KOPT-K1 (cell line): Measurements from ENCODE around the gene EOLA1.
"Not testable (repeated sequence)": the region's sequence is repeated elsewhere in the genome, so short reads cannot be mapped to it uniquely, and the experiment has no call there.

Experiments used
- H3K27ac ChIP-seq: fragments of 200-600 bp; sonication (generic); 2 replicates; pipeline ENCODE4 v1.5.1; 2016; ENCODE audit warnings: antibody characterized with exemption, mild to moderate bottlenecking, low read depth, low read length; ENCODE audit not compliant: poor library complexity, severe bottlenecking
- H3K36me3 ChIP-seq: fragments of 200-600 bp; sonication (generic); 2 replicates; pipeline ENCODE4 v1.5.1; 2017; ENCODE audit warnings: antibody characterized with exemption, mild to moderate bottlenecking, low read length, moderate library complexity; ENCODE audit not compliant: insufficient read depth
- H3K9me3 ChIP-seq: fragments of 200-600 bp; sonication (generic); 2 replicates; pipeline ENCODE4 v1.5.1; 2017; ENCODE audit warnings: antibody characterized with exemption, low read length, mild to moderate bottlenecking; ENCODE audit not compliant: insufficient read depth, poor library complexity, severe bottlenecking

Gene EOLA1

DNA sequence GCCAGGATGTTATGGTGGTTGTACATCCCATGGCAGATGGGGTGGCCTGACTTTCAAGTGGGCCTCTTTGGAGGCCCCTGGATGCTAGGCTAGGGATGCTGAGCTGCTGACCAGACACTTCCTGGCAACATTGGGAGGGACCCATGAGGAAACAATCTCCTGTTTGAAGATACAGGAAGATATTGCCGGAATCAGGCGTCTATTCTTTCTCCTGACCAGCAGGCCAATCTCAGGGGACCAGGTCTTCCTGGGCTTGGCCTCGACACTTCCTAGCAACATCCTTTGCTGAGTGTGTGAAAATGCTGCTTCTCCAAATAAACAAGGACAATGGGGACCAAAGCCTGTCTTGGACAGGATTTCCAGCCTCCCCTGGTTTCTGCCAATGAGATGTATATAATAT lies 7.0 kb downstream of the EOLA1 start:
- not testable (repeated sequence) for H3K9me3 ChIP-seq, H3K27ac ChIP-seq, H3K36me3 ChIP-seq

DNA sequence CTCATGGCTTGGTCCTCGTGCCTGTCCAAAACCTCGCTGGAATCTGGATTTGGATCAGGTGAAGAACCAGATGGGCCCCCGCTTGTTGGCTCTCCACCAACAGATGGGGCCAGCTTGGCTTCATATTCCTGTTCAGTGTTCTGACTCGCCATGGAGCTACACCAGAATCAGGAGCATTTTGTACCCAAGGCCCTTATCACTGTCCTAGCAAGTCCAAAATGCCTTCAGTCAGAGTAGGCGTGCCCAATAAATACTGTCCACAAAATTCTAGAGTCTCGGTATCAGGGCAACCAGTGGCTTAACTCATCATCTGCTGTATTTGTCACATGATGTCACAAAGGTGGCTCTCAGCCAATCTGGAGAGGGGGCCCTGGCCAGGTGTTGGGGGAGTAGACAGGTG lies 8.9 kb downstream of the EOLA1 start, which contains the start of gene HSFX3:
Gene HSFX3 (minus strand): TSS at position 224 of the 400 bp plus-strand sequence. CDS start 72 bp downstream, at position 152.
- H3K36me3 ChIP-seq, H3K27ac ChIP-seq, H3K9me3 ChIP-seq: not testable (repeated sequence)

DNA sequence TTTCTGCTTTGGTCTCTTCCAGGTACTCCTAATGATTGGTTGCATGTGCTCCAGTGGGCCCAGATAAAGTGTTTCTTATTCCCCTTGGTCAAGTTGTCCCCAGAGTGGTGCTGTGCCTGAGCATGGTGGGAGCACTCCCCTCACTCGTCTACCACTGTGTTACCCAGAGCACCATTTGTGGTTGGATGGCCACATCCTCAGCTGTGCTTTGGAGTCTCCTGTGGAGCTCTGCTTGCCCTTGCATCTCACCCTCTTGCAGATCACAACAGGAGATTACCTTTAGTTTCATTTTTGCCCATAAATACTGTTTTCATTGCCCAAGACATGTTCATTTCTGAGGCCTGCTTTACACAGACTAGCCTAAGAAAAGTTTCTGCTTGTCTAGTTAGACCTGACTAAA lies 9.6 kb downstream of the EOLA1 start:
- not testable (repeated sequence) for H3K36me3 ChIP-seq, H3K9me3 ChIP-seq, H3K27ac ChIP-seq

DNA sequence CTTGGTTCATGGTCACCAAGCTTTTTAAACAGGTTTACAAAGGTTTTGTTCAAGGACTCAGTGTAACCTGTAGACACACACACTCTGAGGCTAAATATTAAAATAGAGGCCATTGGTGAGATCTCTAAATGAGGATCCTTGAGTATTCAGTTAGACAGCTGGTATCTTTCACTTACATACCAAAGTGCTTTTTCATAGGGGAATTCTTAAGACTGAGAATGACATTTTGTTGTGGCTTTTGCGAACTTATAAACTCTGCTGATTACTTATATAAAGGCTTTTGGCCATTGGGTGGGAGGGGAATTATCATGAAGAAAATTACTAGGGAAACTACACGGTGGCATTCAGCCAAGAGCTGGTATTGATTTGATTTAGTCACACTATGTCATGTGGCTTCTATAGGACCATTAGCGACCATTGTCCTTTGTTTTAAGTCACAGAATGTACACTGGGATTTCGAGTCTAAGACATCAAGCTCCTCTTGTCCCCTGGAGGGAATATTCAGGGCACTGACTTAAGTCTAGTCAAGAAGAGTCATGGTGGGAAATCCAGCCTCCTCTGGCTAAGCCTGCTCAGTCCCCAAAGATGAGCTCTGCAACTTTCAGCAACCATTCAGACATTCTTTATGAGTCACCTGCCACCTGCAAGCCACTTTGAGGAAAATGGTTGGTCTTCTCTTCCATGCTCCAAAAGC lies 10.6 kb downstream of the EOLA1 start:
- H3K27ac ChIP-seq, H3K9me3 ChIP-seq: not testable (repeated sequence)

DNA sequence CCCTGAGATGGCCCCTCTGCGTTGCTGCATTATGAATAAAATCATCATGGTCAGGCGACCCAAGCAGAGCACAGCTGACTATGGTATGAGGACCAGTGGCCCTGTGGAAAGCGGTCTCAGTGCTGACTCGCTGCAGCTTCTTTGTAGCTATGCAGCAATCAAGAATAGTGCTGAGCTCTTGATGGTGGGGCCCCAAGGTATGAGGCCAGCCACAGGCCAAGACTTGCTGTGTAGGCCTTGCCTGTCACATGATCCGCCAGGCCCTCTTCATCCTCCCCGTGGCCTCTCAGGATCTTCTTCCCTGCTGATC lies 11.1 kb downstream of the EOLA1 start:
- not testable (repeated sequence) for H3K9me3 ChIP-seq, H3K27ac ChIP-seq, H3K36me3 ChIP-seq

More for the DNA sequence above, 10.6 kb downstream of the EOLA1 start:
- not testable (repeated sequence) for H3K36me3 ChIP-seq

DNA sequence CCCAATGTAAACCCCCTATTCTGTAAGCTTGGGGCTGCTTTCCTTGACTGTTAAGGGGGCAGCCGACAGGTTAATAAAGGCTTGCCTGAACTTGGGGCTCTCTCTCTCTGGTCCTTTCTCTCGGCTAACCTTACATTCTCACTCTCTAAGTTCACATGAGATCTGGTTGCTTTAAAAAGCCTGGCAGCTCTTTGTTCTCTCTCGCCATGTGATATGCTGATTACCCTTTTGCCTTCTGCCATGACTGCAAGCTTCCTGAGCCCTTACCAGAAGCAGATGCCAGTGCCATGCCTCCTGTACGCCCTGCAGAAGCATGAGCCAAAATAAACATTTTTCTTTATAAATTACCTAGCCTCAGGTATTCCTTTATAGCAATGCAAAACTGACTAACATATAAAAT lies 14.4 kb downstream of the EOLA1 start:
- H3K9me3 ChIP-seq, H3K36me3 ChIP-seq, H3K27ac ChIP-seq: not testable (repeated sequence)

DNA sequence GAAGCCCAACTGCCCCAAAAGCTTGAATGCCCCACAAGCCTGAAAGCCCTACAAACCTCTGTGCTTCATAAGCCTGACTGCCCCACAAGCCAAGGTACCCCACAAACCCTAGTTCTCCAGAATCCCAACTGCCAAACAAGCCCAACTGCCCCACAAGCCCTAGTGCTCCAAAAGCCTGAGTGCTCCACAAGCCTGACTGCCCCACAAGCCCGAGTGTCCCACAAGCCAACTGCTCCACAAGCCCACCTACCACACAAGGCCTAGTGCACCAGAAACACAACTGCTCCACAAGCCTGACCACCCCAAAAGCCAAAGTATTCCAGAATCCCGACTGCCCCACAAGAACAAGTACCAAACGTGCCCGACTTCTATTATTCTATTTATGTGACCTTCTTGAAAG lies 22.5 kb downstream of the EOLA1 start:
- H3K9me3 ChIP-seq, result no peaks in the 10 kb centered on the region
- H3K27ac ChIP-seq, result no peak overlapping the region
- no peaks in the 10 kb centered on the region for H3K36me3 ChIP-seq

DNA sequence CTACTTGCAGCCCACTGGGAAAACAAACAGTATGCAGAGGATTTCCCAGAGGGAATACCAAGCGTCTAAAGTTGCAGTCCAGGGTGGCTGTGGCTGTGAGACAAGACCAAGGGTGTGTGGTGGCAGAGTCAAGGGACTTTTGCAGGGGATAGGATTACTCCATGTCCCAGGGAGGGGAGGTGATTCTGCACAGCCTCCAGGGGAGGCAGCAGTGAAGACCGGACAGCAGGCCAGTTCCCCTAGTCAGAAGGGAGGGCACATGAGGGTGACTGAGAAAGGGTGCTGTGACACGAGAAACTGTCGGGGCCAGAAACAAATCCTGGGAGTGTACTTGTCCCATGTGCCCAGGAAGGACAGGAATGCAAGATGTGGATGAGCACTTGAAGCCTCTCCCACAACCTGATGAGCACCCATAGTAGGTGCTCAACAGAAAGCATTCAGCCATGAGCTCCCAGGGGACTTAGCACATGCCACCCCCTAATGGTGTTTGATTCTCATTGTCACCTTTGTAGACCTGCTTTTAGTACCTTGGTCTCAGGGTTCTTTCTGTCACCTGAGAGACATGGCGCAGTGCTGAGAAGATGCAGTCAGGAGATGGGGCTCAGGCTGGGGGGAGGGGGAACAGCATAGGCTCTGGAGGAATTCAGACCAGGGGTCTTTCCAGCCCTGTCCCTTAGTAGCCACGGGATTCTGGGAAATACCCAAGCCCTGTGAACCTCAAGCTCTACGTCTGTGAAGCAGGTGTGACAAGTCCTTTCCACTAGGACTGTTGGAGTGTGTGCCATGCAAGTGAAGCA lies 27.0 kb downstream of the EOLA1 start:
- Histone ChIP-seq H3K36me3 (no peaks in the 10 kb centered on the region), H3K9me3 (no peaks in the 10 kb centered on the region), H3K27ac (no peak overlapping the region)

DNA sequence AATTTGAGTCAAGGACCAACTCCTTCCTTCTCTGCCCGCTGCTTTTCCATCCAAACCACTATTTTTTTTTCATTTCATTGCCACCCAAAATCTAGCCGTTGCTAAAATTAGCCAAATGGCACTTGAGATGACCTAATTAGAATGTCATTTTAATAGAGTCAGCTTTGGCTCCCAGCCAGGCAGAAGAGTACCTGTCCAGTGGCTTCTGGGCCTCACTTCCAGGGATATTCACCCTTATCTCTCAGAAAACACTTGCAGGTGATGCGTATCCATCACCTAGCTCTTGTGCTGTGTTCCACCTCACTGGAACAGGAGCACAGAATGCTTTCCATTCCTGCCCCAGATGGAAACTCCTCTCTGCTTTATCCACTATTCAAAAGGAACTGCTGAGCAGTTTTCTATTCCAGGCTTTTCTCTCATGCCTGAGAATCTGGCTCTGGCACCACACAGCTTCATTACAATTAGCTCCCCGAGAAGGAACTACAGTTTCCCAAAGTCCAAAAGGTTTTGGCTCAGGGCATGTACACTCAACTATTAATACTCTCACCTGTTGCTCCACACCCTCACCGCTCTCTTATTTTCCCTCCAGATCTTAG lies 28.0 kb downstream of the EOLA1 start:
- H3K27ac ChIP-seq, result no peak overlapping the region
- H3K9me3 ChIP-seq, result no peaks in the 10 kb centered on the region
- no peaks in the 10 kb centered on the region for H3K36me3 ChIP-seq

DNA sequence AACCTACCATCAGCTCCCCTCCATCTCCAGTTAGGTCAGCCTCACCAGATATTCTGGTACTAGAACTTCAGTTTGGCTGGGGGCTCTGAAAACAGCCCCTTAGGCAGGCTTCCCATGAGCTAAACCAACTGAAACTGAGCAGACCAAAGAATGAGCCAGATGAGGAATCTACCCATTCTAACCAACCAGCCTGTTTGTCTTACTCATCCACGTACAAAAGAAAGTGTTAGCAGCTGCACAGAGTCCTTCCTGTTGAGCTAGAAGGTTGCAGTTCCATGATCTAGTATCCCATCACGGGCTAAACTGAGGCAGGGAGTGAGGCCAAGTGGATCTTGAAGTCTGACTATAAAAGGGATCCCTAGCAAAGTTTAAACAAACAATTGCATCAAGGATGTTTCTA lies 29.0 kb downstream of the EOLA1 start:
- H3K36me3 ChIP-seq, result no peaks in the 10 kb centered on the region
- no peaks in the 10 kb centered on the region for H3K9me3 ChIP-seq
- H3K27ac ChIP-seq, result no peak overlapping the region

DNA sequence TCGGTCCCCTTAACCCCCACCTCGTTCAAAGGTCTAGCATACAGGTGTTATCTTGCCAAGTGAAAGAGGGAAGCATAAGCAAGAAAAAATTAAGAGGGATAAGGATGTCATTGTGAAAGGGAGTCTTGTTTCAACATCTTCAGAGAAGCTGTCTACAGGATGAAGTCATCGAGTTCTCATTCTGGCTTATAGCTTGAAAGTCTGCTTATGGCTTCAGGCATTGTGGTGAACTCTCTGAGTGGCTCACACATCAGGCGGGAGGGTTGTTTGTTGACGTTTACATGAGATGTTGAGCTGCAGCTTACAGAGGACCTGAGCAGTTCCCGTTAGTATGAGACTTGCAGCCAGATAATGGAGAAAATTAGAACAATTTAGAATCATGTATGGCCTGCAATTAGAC lies 29.9 kb downstream of the EOLA1 start:
- no peak overlapping the region for H3K27ac ChIP-seq
- no peaks in the 10 kb centered on the region for H3K9me3 ChIP-seq
- no peaks in the 10 kb centered on the region for H3K36me3 ChIP-seq

DNA sequence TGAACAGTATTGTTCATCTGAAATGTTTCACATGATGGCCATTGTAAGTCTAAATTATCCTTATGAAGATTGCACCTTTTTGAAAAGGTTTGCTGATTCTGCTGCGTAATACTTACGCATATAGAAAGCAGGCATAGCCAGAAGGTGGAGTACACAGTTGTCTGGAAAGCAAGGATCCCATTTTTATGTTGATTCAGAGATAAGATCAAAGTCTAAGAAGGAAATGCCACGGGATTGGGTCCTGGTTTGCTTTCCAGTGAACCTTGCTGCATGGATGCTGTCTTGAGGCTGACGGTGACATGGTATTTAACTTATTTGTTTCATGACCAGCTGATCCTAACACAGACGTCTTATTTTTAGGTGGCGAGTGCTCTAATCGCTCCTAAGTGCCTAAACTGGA lies 31.0 kb downstream of the EOLA1 start:
- Histone ChIP-seq H3K36me3 (no peaks in the 10 kb centered on the region), H3K9me3 (no peaks in the 10 kb centered on the region), H3K27ac (no peak overlapping the region)

DNA sequence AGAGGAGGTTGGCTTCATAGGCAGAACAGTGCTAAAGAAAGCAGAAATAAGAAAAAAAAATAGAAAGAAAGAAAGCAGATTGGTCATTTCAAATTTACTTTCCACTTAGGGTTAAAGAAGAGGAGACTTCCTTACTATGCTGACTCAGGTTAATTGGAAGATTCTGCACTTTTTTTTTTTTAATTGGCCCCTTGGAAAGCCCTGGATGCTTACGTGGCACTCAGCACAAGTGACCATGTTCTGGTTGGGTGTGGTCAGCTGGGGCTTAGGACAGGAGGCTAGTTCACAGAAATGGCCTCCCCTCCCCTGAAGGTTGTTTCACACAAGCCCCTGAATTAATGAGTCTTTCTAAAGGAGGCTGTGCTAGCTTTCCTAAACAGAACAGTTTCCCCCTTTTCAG lies 31.9 kb downstream of the EOLA1 start:
- H3K27ac ChIP-seq, result no peak overlapping the region
- no peaks in the 10 kb centered on the region for H3K9me3 ChIP-seq
- no peaks in the 10 kb centered on the region for H3K36me3 ChIP-seq

DNA sequence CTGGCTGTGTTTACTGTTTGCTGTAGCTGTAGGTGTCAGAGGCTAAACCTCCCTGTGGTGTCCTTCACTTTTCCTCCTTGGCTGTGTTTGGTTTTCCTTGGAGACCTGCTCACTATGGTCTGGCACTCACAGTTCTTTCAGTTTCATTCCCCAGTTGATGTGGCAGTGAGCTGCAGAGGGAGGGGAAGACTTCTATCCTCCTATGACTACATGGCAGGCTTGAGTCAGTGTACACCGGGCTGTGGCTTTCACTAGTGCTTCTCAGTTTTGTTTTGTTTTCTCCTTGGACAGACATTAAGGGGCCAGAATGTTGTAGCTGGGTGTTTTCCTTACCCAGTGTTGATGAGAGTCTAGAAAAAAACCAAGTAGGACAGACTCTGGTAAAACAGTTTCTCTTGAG lies 32.6 kb downstream of the EOLA1 start:
- H3K27ac ChIP-seq, H3K36me3 ChIP-seq, H3K9me3 ChIP-seq: not testable (repeated sequence)

DNA sequence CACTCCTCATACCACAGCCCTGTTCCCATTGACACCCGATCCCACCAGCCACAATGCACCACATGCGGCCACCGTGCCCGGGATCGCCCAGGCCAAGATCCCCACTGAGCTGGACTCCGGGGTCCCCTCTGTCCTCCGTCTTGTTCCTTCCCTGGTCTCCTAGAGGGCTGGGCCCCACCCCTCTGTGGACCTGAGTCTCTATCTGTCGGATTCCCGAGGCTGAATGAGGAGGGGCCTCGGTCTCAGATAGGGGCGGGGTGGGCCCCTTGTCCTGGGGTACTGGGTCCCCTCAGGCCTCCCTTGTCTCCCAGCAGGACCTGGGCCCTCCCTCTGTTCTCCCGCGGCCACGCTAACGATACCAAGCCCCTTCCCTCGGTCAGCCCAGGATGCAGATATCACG lies 44.8 kb downstream of the EOLA1 start:
- not testable (repeated sequence) for H3K36me3 ChIP-seq, H3K27ac ChIP-seq, H3K9me3 ChIP-seq

DNA sequence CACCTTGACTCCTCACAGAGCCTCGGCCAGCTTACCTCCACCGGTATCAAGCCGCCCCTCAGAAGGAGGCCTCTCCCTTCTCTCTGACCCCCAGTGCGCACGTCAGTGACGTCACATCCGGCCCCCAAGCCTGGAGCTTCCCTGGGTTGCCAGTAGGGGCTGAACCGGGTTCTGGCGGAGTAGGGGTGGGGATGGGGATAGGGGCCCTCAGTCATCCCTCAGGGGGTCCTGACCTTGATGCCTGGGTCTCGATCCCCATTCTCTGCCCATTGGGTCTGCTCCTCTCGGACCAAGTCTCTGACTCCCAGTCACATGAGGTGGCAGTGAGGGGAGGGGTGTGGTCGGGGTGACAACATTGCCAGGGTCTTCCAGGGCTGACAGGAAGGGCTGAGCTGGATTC lies 46.5 kb downstream of the EOLA1 start, which contains the start of gene MAGEA9B:
Gene MAGEA9B (minus strand): TSS at position 101 of the 400 bp plus-strand sequence. CDS start 4,280 bp downstream, outside the sequence.
- H3K9me3 ChIP-seq, H3K36me3 ChIP-seq, H3K27ac ChIP-seq: not testable (repeated sequence)
